Suprapubic skin (tissue), 4 donors: Measurements from ENCODE around the gene E2F8.

Experiments
- CTCF ChIP-seq, 2 donors: fragments of 200-600 bp in 1 of 2; fragments of 450-650 bp in 1 of 2; sonication (generic) in 1 of 2; IDR thresholded peaks; one replicate each; pipeline ENCODE4 v1.5.1; 2016 to 2019; ENCODE audit warnings: antibody characterized with exemption in 2 of 2, mild to moderate bottlenecking in 1 of 2, moderate library complexity in 1 of 2
- POLR2A ChIP-seq, 2 donors: fragments of 450-650 bp; IDR thresholded peaks; one replicate each; pipeline ENCODE4 v1.6.1; 2017; ENCODE audit warnings: antibody characterized with exemption in 2 of 2, mild to moderate bottlenecking in 2 of 2, moderate library complexity in 2 of 2
- POLR2AphosphoS5 ChIP-seq, 3 donors: sonication (generic); formaldehyde crosslinking; IDR thresholded peaks; one replicate each; pipeline ENCODE4 v1.6.1; 2017; ENCODE audit warnings: antibody characterized with exemption in 3 of 3

- TF ChIP-seq CTCF (IDR thresholded peaks at IDR 0.05) (no peak), POLR2A (IDR thresholded peaks at IDR 0.05) (no peak), POLR2AphosphoS5 (IDR thresholded peaks at IDR 0.05) (no peak)
These were observed 38.7 kb upstream of the E2F8 start for GRCh38 chr11:19279451-19279850.
